HepG2 (cell line): ENCODE data around the gene VANGL2. TPM values are rescaled to one million over a fixed set of nuclear protein-coding genes. Genes with fewer than 3 reads are reported as not detected.

Experiments used
- ATAC-seq: fragments of 200-7000 bp; cut with Tn5 transposase; 3 replicates; pipeline ENCODE4 v1.9.1; 2020; ENCODE audit warnings: mild to moderate bottlenecking, moderate library complexity
- BruUV-seq: library from RNA; stranded (reverse); fragments of 400-500 nt; replicated peaks from 2 replicates; lab custom pipeline; 2021; lab: Mats Ljungman, UMichigan
- CTCF ChIA-PET: fragments of 300-600 bp; formaldehyde crosslinking; extraction: SDS; loops from one replicate; lab custom pipeline; 2021; ENCODE audit warnings: low total read pairs, inconsistent platforms, low intra/inter-chr PET ratio; lab: Yijun Ruan, JAX
- POLR2A ChIA-PET: fragments of 350-600 bp; sonication (Branson Sonifier 250); formaldehyde crosslinking; loops from one replicate; lab custom pipeline; 2020; ENCODE audit warnings: antibody characterized with exemption, inconsistent platforms; lab: Yijun Ruan, JAX
- DNase-seq: peaks from one replicate; pipeline ENCODE4 v3.0.0-alpha.2; 2015; ENCODE audit warnings: low spot score
- FAIRE-seq: peaks from 3 replicates; lab custom pipeline; 2011; peaks lifted over from hg19 to GRCh38; lab: Jason Lieb, UNC
- H2AFZ ChIP-seq: one replicate; pipeline ENCODE4 v1.6.1; 2011; ENCODE audit warnings: low read length, inconsistent platforms
- H3K27ac ChIP-seq: fragments of 300-600 bp; 3 replicates; pipeline ENCODE4 v1.8.0; 2011; ENCODE audit warnings: mixed run types, mild to moderate bottlenecking, mixed read lengths, low read length, inconsistent platforms; ENCODE audit not compliant: insufficient read depth; ENCODE audit errors: extremely low read length
- H3K27me3 ChIP-seq, 2 experiments: fragments of 200-600 bp in 1 of 2; 2 replicates in 1 of 2; 3 replicates in 1 of 2; pipeline versions ENCODE4 v1.6.0 to v1.8.0; 2011; ENCODE audit warnings: low read length in 2 of 2, mild to moderate bottlenecking in 2 of 2, moderate library complexity in 2 of 2, inconsistent platforms in 1 of 2; ENCODE audit not compliant: insufficient read depth in 2 of 2, control insufficient read depth in 1 of 2
- H3K36me3 ChIP-seq, 2 experiments: fragments of 200-600 bp in 1 of 2; replicated peaks in 1 of 2; 2 replicates in 1 of 2; 3 replicates in 1 of 2; pipeline versions ENCODE4 v1.5.1 to v1.8.0; 2011; ENCODE audit warnings: low read length in 2 of 2, inconsistent platforms in 1 of 2; ENCODE audit not compliant: insufficient read depth in 2 of 2, control insufficient read depth in 1 of 2
- H3K4me1 ChIP-seq: 2 replicates; pipeline ENCODE4 v1.5.1; 2012; ENCODE audit warnings: low read length, inconsistent platforms; ENCODE audit not compliant: insufficient read depth
- H3K4me2 ChIP-seq: 2 replicates; pipeline ENCODE4 v1.6.0; 2011; ENCODE audit warnings: low read depth, low read length, inconsistent platforms
- H3K4me3 ChIP-seq, 3 experiments: fragments of 200-600 bp in 1 of 3; sonication (generic), shearing (Covaris generic) in 1 of 3; replicated peaks in 1 of 3; 2 replicates each; pipeline ENCODE4 v1.5.1; 2011 to 2016; ENCODE audit warnings: low read length in 3 of 3, inconsistent platforms in 2 of 3, low read depth in 2 of 3, mild to moderate bottlenecking in 2 of 3, control low read depth in 1 of 3, mixed read lengths in 1 of 3; ENCODE audit not compliant: insufficient read depth in 1 of 3
- H3K79me2 ChIP-seq: one replicate; pipeline ENCODE4 v1.6.1; 2011; ENCODE audit warnings: low read length, inconsistent platforms; ENCODE audit not compliant: insufficient read depth
- H3K9ac ChIP-seq: 2 replicates; pipeline ENCODE4 v1.6.0; 2011; ENCODE audit warnings: mild to moderate bottlenecking, low read depth, low read length, inconsistent platforms; ENCODE audit not compliant: insufficient read depth
- H3K9me3 ChIP-seq: 2 replicates; pipeline ENCODE4 v1.5.1; 2012; ENCODE audit warnings: mild to moderate bottlenecking, low read length
- H4K20me1 ChIP-seq: 2 replicates; pipeline ENCODE4 v1.6.0; 2011; ENCODE audit warnings: inconsistent platforms, mild to moderate bottlenecking, low read length, moderate library complexity; ENCODE audit not compliant: insufficient read depth
- PHF21A ChIP-seq: sonication (generic); formaldehyde crosslinking; IDR thresholded peaks from 2 replicates; pipeline ENCODE4 v1.5.0; 2020; ENCODE audit warnings: mild to moderate bottlenecking, missing genetic modification reagents
- PPARG ChIP-seq: conservative IDR thresholded peaks from 2 replicates; pipeline ENCODE4 v1.6.1; 2016; ENCODE audit warnings: missing biosample characterization, missing genetic modification reagents
- SMYD3 ChIP-seq: sonication (generic); formaldehyde crosslinking; IDR thresholded peaks from 2 replicates; pipeline ENCODE4 v1.8.1; 2023; ENCODE audit warnings: mild to moderate bottlenecking, missing genetic modification reagents
- ZNF749 ChIP-seq: sonication (generic); formaldehyde crosslinking; IDR thresholded peaks from 2 replicates; pipeline ENCODE4 v1.8.0; 2022; ENCODE audit warnings: mild to moderate bottlenecking, missing genetic modification reagents, moderate library complexity, borderline replicate concordance
- WGBS: methylation state at CpG from one replicate; pipeline ENCODE4 v1.1.6; 2017; ENCODE audit warnings: low lambda C conversion rate; 5-methylcytosine and 5-hydroxymethylcytosine counted together
- in situ Hi-C: cut with HindIII; loops from 2 replicates; pipeline ENCODE4 v1.10.0; 2017; ENCODE audit warnings: low pct_unique_long_range_greater_than_20kb; ENCODE audit not compliant: extremely low pct_ligation_motif_present
- intact Hi-C: fragments of 100-400 bp; cut with micrococcal nuclease; formaldehyde crosslinking; loops from one replicate; pipeline ENCODE4 v1.10.0; 2022; ENCODE audit not compliant: unreplicated experiment
- polyA plus RNA-seq, 8 experiments: library from polyadenylated mRNA; depleted of rRNA in 3 of 8; stranded (reverse) in 7 of 8; unstranded in 1 of 8; fragments of >200 nt; fragmentation: Illumina TruSeq in 4 of 8; extraction: Trizol in 4 of 8; gene quantifications; 2 replicates each; pipeline versions ENCODE4 v1.2.1 to v1.2.3, GENCODE V29; 2011 to 2016; ENCODE audit warnings: low read depth in 4 of 8, missing spikeins in 1 of 8, mixed read lengths in 1 of 8; ENCODE audit not compliant: insufficient read depth in 1 of 8
- small RNA-seq, 3 experiments: library from RNA; depleted of rRNA; stranded (forward); fragments of <200 nt; gene quantifications; one replicate each; pipeline ENCODE3, GENCODE V24; 2012; ENCODE audit warnings: low read depth in 2 of 3, low replicate concordance in 1 of 3; ENCODE audit not compliant: insufficient read length in 3 of 3, insufficient read depth in 2 of 3
- total RNA-seq, 5 experiments: library from RNA; depleted of rRNA; stranded (reverse); fragments of >200 nt; fragmentation: Illumina TruSeq; extraction: Trizol; gene quantifications; 2 replicates each; pipeline ENCODE4 v1.2.3, GENCODE V29; 2016; ENCODE audit warnings: low read depth in 1 of 5
- TF ChIP-seq, protein P1 (sequence below): IDR thresholded peaks from 2 replicates; pipeline ENCODE4 v1.6.1; 2012; ENCODE audit warnings: low read length, improper control_type of control experiment
- TF ChIP-seq, protein P2 (sequence below): IDR thresholded peaks from 2 replicates; pipeline ENCODE4 v1.6.1; 2016; ENCODE audit warnings: missing genetic modification reagents, missing compliant biosample characterization
- TF ChIP-seq, protein P3 (sequence below), 2 experiments: sonication (generic) in 1 of 2; formaldehyde crosslinking in 1 of 2; IDR thresholded peaks; 2 replicates each; pipeline versions ENCODE4 v1.4.0 to v1.6.1; 2018 to 2020; ENCODE audit warnings: missing genetic modification reagents in 2 of 2, borderline replicate concordance in 1 of 2, low read depth in 1 of 2, mild to moderate bottlenecking in 1 of 2, missing biosample characterization in 1 of 2

Gene VANGL2
- total and polyA plus RNA-seq, 2 of the 13 experiments (the other 11 are each of a cell fraction or from before 2014, with no cell fraction given): 0.09 TPM; not detected in 1

DNA sequence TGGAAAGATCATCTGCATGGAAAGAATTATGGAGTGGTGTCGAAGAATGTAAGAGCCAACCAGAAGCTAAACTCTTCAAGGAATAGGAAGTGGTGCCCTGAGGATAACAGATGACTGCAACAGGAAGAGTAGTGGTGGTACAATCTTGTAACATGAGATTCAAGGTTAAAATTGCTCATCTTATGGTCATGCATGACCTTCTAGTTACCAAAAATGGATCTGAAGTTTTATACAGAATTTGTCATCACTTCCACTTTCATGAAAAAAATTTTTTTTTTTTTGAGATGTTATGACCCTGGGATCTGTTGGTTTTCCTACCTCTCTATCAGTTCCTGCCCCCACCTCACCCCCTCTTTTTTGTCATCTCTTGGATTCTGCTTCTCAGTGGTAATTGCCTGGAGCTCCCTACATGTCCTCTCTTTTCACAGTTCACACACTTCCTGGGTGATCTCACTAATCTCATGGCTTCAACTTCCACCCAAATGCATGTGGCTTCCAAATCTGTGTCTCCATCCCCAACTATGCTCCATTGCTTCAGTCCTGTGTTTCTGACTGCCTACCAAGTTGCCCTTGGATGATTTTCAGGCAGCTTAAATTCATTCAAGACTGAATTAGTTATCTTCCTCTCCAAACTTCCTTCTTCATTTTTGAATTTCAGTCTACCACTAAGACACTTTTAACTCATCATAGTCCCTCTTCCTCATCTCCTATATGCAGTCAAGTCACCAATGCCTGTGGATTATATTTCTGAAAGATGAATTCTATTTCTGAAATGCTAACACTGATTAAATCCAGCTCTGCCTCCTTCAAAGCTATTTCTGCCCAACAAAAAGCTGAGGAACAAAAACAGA is 74.3 kb downstream of the VANGL2 start:
- intact Hi-C loops (no loop called here), in situ Hi-C loops (no loop called here)
- no peak overlapping the region for H3K9ac ChIP-seq
- no peaks in the 10 kb centered on the region for H3K36me3 ChIP-seq
- H2AFZ ChIP-seq: no peak overlapping the region
- 0% methylated on average over 1 of the region's 1 CpG for WGBS
- FAIRE-seq (no peak), DNase-seq (no peak), ATAC-seq (no peak)
- H3K9me3 ChIP-seq: no peaks in the 10 kb centered on the region
- no peaks in the 10 kb centered on the region for H4K20me1 ChIP-seq
- ChIA-PET CTCF (no interaction called here), POLR2A (no interaction called here)
- H3K27me3 ChIP-seq: no peaks in the 10 kb centered on the region
- no peak overlapping the region for H3K4me3 ChIP-seq
- H3K79me2 ChIP-seq: no peaks in the 10 kb centered on the region
- H3K4me1 ChIP-seq: no peaks in the 10 kb centered on the region
- H3K4me2 ChIP-seq: no peak overlapping the region
- H3K27ac ChIP-seq: no peak overlapping the region
- no TSS peak for BruUV-seq
- no peak for TF ChIP-seq PPARG (CRISPR knock-in tag)
- TF ChIP-seq, protein P1, sequence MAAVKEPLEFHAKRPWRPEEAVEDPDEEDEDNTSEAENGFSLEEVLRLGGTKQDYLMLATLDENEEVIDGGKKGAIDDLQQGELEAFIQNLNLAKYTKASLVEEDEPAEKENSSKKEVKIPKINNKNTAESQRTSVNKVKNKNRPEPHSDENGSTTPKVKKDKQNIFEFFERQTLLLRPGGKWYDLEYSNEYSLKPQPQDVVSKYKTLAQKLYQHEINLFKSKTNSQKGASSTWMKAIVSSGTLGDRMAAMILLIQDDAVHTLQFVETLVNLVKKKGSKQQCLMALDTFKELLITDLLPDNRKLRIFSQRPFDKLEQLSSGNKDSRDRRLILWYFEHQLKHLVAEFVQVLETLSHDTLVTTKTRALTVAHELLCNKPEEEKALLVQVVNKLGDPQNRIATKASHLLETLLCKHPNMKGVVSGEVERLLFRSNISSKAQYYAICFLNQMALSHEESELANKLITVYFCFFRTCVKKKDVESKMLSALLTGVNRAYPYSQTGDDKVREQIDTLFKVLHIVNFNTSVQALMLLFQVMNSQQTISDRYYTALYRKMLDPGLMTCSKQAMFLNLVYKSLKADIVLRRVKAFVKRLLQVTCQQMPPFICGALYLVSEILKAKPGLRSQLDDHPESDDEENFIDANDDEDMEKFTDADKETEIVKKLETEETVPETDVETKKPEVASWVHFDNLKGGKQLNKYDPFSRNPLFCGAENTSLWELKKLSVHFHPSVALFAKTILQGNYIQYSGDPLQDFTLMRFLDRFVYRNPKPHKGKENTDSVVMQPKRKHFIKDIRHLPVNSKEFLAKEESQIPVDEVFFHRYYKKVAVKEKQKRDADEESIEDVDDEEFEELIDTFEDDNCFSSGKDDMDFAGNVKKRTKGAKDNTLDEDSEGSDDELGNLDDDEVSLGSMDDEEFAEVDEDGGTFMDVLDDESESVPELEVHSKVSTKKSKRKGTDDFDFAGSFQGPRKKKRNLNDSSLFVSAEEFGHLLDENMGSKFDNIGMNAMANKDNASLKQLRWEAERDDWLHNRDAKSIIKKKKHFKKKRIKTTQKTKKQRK: no peak
- no peak for TF ChIP-seq PHF21A (CRISPR knock-in tag)
- TF ChIP-seq, protein P2, sequence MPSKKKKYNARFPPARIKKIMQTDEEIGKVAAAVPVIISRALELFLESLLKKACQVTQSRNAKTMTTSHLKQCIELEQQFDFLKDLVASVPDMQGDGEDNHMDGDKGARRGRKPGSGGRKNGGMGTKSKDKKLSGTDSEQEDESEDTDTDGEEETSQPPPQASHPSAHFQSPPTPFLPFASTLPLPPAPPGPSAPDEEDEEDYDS (CRISPR knock-in tag): no peak
- TF ChIP-seq ZNF749 (CRISPR knock-in tag): no peak
- no peak for TF ChIP-seq SMYD3 (CRISPR knock-in tag)
- TF ChIP-seq, protein P3, sequence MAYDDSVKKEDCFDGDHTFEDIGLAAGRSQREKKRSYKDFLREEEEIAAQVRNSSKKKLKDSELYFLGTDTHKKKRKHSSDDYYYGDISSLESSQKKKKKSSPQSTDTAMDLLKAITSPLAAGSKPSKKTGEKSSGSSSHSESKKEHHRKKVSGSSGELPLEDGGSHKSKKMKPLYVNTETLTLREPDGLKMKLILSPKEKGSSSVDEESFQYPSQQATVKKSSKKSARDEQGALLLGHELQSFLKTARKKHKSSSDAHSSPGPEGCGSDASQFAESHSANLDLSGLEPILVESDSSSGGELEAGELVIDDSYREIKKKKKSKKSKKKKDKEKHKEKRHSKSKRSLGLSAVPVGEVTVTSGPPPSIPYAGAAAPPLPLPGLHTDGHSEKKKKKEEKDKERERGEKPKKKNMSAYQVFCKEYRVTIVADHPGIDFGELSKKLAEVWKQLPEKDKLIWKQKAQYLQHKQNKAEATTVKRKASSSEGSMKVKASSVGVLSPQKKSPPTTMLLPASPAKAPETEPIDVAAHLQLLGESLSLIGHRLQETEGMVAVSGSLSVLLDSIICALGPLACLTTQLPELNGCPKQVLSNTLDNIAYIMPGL (CRISPR knock-in tag; IDR thresholded peaks at IDR 0.05; ENCODE audit: borderline replicate concordance in 1 of 2, low read depth in 1 of 2): no peak

Small RNAs within 50 kb of the gene (small RNA-seq; reads per million reads assigned to genes)
- gene RNU4-42P: 0 reads per million in 3 experiments

Other genes starting within 250 kb of the VANGL2 start
- not detected in 2 replicates for gene ATP1A4, start 249.0 kb upstream of the VANGL2 start, total RNA-seq (2016; rRNA removed; fragmentation: Illumina TruSeq; extraction: Trizol)
- gene ATP1A4, start 249.0 kb upstream of the VANGL2 start, polyA plus RNA-seq (2011; rRNA removed): not detected in 2 replicates
- 0.20 TPM in 2 replicates for gene CASQ1, start 210.0 kb upstream of the VANGL2 start, total RNA-seq (2016; rRNA removed; fragmentation: Illumina TruSeq; extraction: Trizol)
- 0.09 TPM in 2 replicates for gene CASQ1, start 210.0 kb upstream of the VANGL2 start, polyA plus RNA-seq (2011; rRNA removed)
- gene PEA15, start 195.2 kb upstream of the VANGL2 start, total RNA-seq (2016; rRNA removed; fragmentation: Illumina TruSeq; extraction: Trizol): 12.1 and 15.8 TPM in 2 replicates
- gene PEA15, start 195.2 kb upstream of the VANGL2 start, polyA plus RNA-seq (2011; rRNA removed): 35.2 and 40.4 TPM in 2 replicates
- 52.3 and 79.8 TPM in 2 replicates for gene DCAF8, start 138.0 kb upstream of the VANGL2 start, total RNA-seq (2016; rRNA removed; fragmentation: Illumina TruSeq; extraction: Trizol)
- gene DCAF8, start 138.0 kb upstream of the VANGL2 start, polyA plus RNA-seq (2011; rRNA removed): 73.4 and 94.7 TPM in 2 replicates
- gene PEX19, start 115.4 kb upstream of the VANGL2 start, total RNA-seq (2016; rRNA removed; fragmentation: Illumina TruSeq; extraction: Trizol): 47.0 and 81.9 TPM in 2 replicates
- gene PEX19, start 115.4 kb upstream of the VANGL2 start, polyA plus RNA-seq (2011; rRNA removed): 48.3 and 51.8 TPM in 2 replicates
- 160 and 218 TPM in 2 replicates for gene COPA, start 57.3 kb upstream of the VANGL2 start, total RNA-seq (2016; rRNA removed; fragmentation: Illumina TruSeq; extraction: Trizol)
- gene COPA, start 57.3 kb upstream of the VANGL2 start, polyA plus RNA-seq (2011; rRNA removed): 166 and 197 TPM in 2 replicates
- 27.0 and 44.2 TPM in 2 replicates for gene NCSTN, start 57.2 kb upstream of the VANGL2 start, total RNA-seq (2016; rRNA removed; fragmentation: Illumina TruSeq; extraction: Trizol)
- 247 and 281 TPM in 2 replicates for gene NCSTN, start 57.2 kb upstream of the VANGL2 start, polyA plus RNA-seq (2011; rRNA removed)
- gene NHLH1, start 33.5 kb upstream of the VANGL2 start, total RNA-seq (2016; rRNA removed; fragmentation: Illumina TruSeq; extraction: Trizol): 0.11 TPM in 1 of 2 replicates, not detected in the other
- 0.44 and 0.57 TPM in 2 replicates for gene NHLH1, start 33.5 kb upstream of the VANGL2 start, polyA plus RNA-seq (2011; rRNA removed)
- gene SLAMF6, start 122.7 kb downstream of the VANGL2 start, total RNA-seq (2016; rRNA removed; fragmentation: Illumina TruSeq; extraction: Trizol): not detected in 2 replicates
- gene SLAMF6, start 122.7 kb downstream of the VANGL2 start, polyA plus RNA-seq (2011; rRNA removed): not detected in 2 replicates
- not detected in 2 replicates for gene CD84, start 178.9 kb downstream of the VANGL2 start, total RNA-seq (2016; rRNA removed; fragmentation: Illumina TruSeq; extraction: Trizol)
- not detected in 2 replicates for gene CD84, start 178.9 kb downstream of the VANGL2 start, polyA plus RNA-seq (2011; rRNA removed)
- not detected in 2 replicates for gene SLAMF1, start 246.5 kb downstream of the VANGL2 start, total RNA-seq (2016; rRNA removed; fragmentation: Illumina TruSeq; extraction: Trizol)
- gene SLAMF1, start 246.5 kb downstream of the VANGL2 start, polyA plus RNA-seq (2011; rRNA removed): not detected in 2 replicates